ENCODE measurements around the gene GDF9.

DNA sequence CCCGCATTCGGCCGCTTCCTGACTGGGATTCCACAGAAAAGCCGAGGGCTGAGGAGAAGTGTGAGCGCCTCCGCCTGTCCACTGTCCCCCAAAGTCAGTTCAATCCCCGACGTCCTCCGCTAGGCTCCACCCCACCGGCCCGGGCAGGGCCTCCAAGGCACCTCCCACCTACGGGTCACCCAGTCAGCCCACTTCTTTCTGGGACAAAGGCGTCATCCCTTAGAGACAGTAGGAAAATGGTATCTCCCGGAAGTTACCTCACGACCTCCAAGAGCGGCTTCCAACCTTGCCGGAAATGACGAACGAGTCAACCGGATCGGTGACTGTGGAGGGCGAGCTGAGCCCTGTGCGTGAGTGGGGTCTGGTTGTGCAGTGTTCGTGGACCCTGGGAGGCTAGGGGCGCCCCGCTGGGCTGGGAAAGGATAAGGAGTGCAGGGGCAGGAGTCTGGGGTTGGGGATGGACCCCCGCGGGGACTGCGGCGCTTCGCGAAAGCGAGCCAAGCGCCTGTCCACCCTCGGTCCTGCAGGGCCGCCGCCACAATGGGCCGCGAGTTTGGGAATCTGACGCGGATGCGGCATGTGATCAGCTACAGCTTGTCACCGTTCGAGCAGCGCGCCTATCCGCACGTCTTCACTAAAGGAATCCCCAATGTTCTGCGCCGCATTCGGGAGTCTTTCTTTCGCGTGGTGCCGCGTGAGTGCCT lies at the start of gene GDF9, which contains the start of gene UQCRQ:
- TF ChIP-seq, protein P1, sequence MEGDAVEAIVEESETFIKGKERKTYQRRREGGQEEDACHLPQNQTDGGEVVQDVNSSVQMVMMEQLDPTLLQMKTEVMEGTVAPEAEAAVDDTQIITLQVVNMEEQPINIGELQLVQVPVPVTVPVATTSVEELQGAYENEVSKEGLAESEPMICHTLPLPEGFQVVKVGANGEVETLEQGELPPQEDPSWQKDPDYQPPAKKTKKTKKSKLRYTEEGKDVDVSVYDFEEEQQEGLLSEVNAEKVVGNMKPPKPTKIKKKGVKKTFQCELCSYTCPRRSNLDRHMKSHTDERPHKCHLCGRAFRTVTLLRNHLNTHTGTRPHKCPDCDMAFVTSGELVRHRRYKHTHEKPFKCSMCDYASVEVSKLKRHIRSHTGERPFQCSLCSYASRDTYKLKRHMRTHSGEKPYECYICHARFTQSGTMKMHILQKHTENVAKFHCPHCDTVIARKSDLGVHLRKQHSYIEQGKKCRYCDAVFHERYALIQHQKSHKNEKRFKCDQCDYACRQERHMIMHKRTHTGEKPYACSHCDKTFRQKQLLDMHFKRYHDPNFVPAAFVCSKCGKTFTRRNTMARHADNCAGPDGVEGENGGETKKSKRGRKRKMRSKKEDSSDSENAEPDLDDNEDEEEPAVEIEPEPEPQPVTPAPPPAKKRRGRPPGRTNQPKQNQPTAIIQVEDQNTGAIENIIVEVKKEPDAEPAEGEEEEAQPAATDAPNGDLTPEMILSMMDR (IDR thresholded peaks at IDR 0.05), result peak in 3 of 7 experiments; percentile 14 to 28 (median 16)
- peak; percentile 91 to 99 (median 98) for TF ChIP-seq POLR2A (IDR thresholded peaks at IDR 0.05)
